Ammon's horn (tissue), 1 donor: Measurements from ENCODE around the gene SIN3A.
"Not testable (repeated sequence)": the region's sequence is repeated elsewhere in the genome, so short reads cannot be mapped to it uniquely, and the experiment has no call there.

ENCODE experiments used
- DNase-seq: peaks from one replicate; pipeline ENCODE4 v3.0.0-alpha.2; 2016; ENCODE audit warnings: low spot score

The SIN3A gene

GRCh38 chr15:75451674-75452363 lies at the start of gene SIN3A:
TSS of gene SIN3A (minus strand) at chr15:75451690. CDS start at chr15:75430375, 21,315 bp downstream.
- DNase-seq: peak; percentile 100

- DNase-seq: no peak
Measured at GRCh38 chr15:75493732-75494131, 42.2 kb upstream of the SIN3A start.

- no peak for DNase-seq
Measured at GRCh38 chr15:75483961-75484360, 32.5 kb upstream of the SIN3A start.

GRCh38 chr15:75483556-75483955 lies 32.1 kb upstream of the SIN3A start:
- DNase-seq: not testable (repeated sequence)

- DNase-seq: no peak
Measured at GRCh38 chr15:75483106-75483505, 31.6 kb upstream of the SIN3A start.

GRCh38 chr15:75480463-75480862 lies 29.0 kb upstream of the SIN3A start:
- not testable (repeated sequence) for DNase-seq

GRCh38 chr15:75479670-75480069 lies 28.2 kb upstream of the SIN3A start:
- no peak for DNase-seq

GRCh38 chr15:75477094-75477493 lies 25.6 kb upstream of the SIN3A start:
- DNase-seq: not testable (repeated sequence)

GRCh38 chr15:75468913-75469598 lies 17.6 kb upstream of the SIN3A start:
- DNase-seq: no peak

GRCh38 chr15:75460646-75461045 lies 9.2 kb upstream of the SIN3A start:
- DNase-seq: no peak

- no peak for DNase-seq
Measured at GRCh38 chr15:75459581-75459980, 8.1 kb upstream of the SIN3A start.

GRCh38 chr15:75456710-75457109 lies 5.2 kb upstream of the SIN3A start:
- DNase-seq: no peak

- no peak for DNase-seq
Measured at GRCh38 chr15:75455982-75456531, 4.6 kb upstream of the SIN3A start.

- DNase-seq: peak; percentile 96
Measured at GRCh38 chr15:75455424-75455981, 4.0 kb upstream of the SIN3A start.

- no peak for DNase-seq
Measured at GRCh38 chr15:75454471-75455378, 3.2 kb upstream of the SIN3A start.

GRCh38 chr15:75453703-75454470 lies 2.4 kb upstream of the SIN3A start:
- DNase-seq: peak; percentile 99

- peak; percentile 31 for DNase-seq
Measured at GRCh38 chr15:75452865-75453702, 1.6 kb upstream of the SIN3A start.

- DNase-seq: peak; percentile 89
Measured at GRCh38 chr15:75452364-75452864, 924 bp upstream of the SIN3A start.

- no peak for DNase-seq
Measured at GRCh38 chr15:75451202-75451673, 252 bp downstream of the SIN3A start.
